OCI-LY1 (cell line): Measurements from ENCODE around the gene RPL13.
A peak's percentile ranks its signal among the peaks of the same experiment; 100 is the strongest.

Experiments used
- H2AFZ ChIP-seq: fragments of 200-600 bp; sonication (generic), shearing (Covaris generic); 2 replicates; pipeline ENCODE4 v1.6.0; 2014; ENCODE audit warnings: antibody characterized with exemption, mild to moderate bottlenecking, low read length
- H3F3A ChIP-seq: fragments of 200-600 bp; sonication (generic), shearing (Covaris generic); 2 replicates; pipeline ENCODE4 v1.6.0; 2014; ENCODE audit warnings: mild to moderate bottlenecking, antibody characterized with exemption, low read length, moderate library complexity; ENCODE audit not compliant: insufficient read depth
- H3K27ac ChIP-seq: fragments of 200-600 bp; sonication (generic); 2 replicates; pipeline ENCODE4 v1.5.1; 2014; ENCODE audit warnings: low read length, mixed run types, mild to moderate bottlenecking, low read depth; ENCODE audit not compliant: poor library complexity, severe bottlenecking
- H3K27me3 ChIP-seq: fragments of 200-600 bp; sonication (generic); 2 replicates; pipeline ENCODE4 v1.6.0; 2014; ENCODE audit warnings: antibody characterized with exemption, mild to moderate bottlenecking, low read length, moderate library complexity; ENCODE audit not compliant: insufficient read depth
- H3K36me3 ChIP-seq: fragments of 200-600 bp; sonication (generic); 2 replicates; pipeline ENCODE4 v1.6.1; 2014; ENCODE audit warnings: mild to moderate bottlenecking, antibody characterized with exemption, low read length, moderate library complexity, mixed read lengths; ENCODE audit not compliant: insufficient read depth
- H3K4me1 ChIP-seq: fragments of 200-600 bp; sonication (generic); 2 replicates; pipeline ENCODE4 v1.5.1; 2014; ENCODE audit warnings: mild to moderate bottlenecking, low read length, moderate library complexity; ENCODE audit not compliant: insufficient read depth, severe bottlenecking
- H3K4me2 ChIP-seq: fragments of 200-600 bp; sonication (generic), shearing (Covaris generic); 2 replicates; pipeline ENCODE4 v1.6.1; 2014; ENCODE audit warnings: low read length
- H3K4me3 ChIP-seq: fragments of 200-600 bp; sonication (generic); 2 replicates; pipeline ENCODE4 v1.5.1; 2014; ENCODE audit warnings: low read length, low read depth, mild to moderate bottlenecking, mixed read lengths; ENCODE audit not compliant: poor library complexity, severe bottlenecking
- H3K79me2 ChIP-seq: fragments of 200-600 bp; shearing (Covaris generic); 2 replicates; pipeline ENCODE4 v1.6.1; 2016; ENCODE audit warnings: mixed run types, low read length, mixed read lengths; ENCODE audit not compliant: insufficient read depth
- H3K9ac ChIP-seq: fragments of 200-600 bp; sonication (generic), shearing (Covaris generic); 2 replicates; pipeline ENCODE4 v1.6.1; 2014; ENCODE audit warnings: mild to moderate bottlenecking, low read length, mixed read lengths
- H3K9me2 ChIP-seq: fragments of 200-600 bp; sonication (generic), shearing (Covaris generic); 2 replicates; pipeline ENCODE4 v1.6.1; 2014; ENCODE audit warnings: low read depth, mild to moderate bottlenecking, low read length, mixed read lengths
- H3K9me3 ChIP-seq: fragments of 200-600 bp; shearing (Covaris generic); 2 replicates; pipeline ENCODE4 v1.6.1; 2014; ENCODE audit warnings: low read length, mixed read lengths
- H4K20me1 ChIP-seq: fragments of 200-600 bp; sonication (generic), shearing (Covaris generic); 2 replicates; pipeline ENCODE4 v1.6.0; 2016; ENCODE audit warnings: mild to moderate bottlenecking, low read length; ENCODE audit not compliant: insufficient read depth
- EZH2 ChIP-seq: fragments of 200-600 bp; sonication (generic), shearing (Covaris generic); IDR thresholded peaks from 2 replicates; pipeline ENCODE4 v1.8.0; 2017; ENCODE audit warnings: borderline replicate concordance, mixed run types, mild to moderate bottlenecking, antibody characterized with exemption, low read length, moderate library complexity, mixed read lengths
- TF ChIP-seq, protein P1 (sequence below): fragments of 200-600 bp; sonication (generic), shearing (Covaris generic); IDR thresholded peaks from 2 replicates; pipeline ENCODE4 v1.5.1; 2017; ENCODE audit warnings: mild to moderate bottlenecking, antibody characterized with exemption, low read length, moderate library complexity, mixed read lengths

The RPL13 gene

DNA sequence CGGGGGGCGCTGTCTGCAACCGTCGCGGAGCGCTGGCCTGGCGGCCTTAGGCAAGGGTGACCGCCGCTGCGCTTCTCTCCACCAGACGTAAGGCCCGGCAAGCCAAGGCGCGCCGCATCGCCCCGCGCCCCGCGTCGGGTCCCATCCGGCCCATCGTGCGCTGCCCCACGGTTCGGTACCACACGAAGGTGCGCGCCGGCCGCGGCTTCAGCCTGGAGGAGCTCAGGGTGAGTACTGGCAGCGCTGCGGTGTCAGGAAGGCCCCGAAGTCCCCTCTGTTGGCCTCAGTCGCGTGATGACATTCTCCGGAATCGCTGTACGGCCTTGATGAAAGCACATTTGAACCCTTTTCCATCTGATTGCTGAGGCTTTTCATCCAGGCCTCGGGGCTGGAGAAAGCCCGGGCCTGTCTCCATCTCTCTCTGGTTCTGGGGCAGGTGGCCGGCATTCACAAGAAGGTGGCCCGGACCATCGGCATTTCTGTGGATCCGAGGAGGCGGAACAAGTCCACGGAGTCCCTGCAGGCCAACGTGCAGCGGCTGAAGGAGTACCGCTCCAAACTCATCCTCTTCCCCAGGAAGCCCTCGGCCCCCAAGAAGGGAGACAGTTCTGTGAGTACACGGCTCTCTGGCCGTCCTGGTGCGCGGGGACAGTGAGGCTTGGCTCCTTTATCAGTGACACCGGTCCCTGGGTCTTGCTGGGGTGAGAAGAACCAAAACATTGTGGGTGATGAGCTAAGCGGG, 831 bp downstream of the RPL13 start:
- Histone ChIP-seq H3K4me1 (peaks cover 58% of the 10 kb centered on the region), H3K9me2 (no peaks in the 10 kb centered on the region), H3K27ac (peak overlapping the region; percentile 25), H4K20me1 (no peaks in the 10 kb centered on the region), H3K27me3 (no peaks in the 10 kb centered on the region), H3K9ac (peak overlapping the region; percentile 98), H3K4me3 (peak overlapping the region; percentile 99), H3K9me3 (no peaks in the 10 kb centered on the region), H3K36me3 (peaks cover 53% of the 10 kb centered on the region), H2AFZ (no peak overlapping the region), H3F3A (peaks cover 24% of the 10 kb centered on the region), H3K4me2 (peak overlapping the region; percentile 92), H3K79me2 (peaks cover 4% of the 10 kb centered on the region; the same call in 1 of the 2 replicates)
- no peak for TF ChIP-seq EZH2
- TF ChIP-seq, protein P1, sequence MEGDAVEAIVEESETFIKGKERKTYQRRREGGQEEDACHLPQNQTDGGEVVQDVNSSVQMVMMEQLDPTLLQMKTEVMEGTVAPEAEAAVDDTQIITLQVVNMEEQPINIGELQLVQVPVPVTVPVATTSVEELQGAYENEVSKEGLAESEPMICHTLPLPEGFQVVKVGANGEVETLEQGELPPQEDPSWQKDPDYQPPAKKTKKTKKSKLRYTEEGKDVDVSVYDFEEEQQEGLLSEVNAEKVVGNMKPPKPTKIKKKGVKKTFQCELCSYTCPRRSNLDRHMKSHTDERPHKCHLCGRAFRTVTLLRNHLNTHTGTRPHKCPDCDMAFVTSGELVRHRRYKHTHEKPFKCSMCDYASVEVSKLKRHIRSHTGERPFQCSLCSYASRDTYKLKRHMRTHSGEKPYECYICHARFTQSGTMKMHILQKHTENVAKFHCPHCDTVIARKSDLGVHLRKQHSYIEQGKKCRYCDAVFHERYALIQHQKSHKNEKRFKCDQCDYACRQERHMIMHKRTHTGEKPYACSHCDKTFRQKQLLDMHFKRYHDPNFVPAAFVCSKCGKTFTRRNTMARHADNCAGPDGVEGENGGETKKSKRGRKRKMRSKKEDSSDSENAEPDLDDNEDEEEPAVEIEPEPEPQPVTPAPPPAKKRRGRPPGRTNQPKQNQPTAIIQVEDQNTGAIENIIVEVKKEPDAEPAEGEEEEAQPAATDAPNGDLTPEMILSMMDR = no peak

DNA sequence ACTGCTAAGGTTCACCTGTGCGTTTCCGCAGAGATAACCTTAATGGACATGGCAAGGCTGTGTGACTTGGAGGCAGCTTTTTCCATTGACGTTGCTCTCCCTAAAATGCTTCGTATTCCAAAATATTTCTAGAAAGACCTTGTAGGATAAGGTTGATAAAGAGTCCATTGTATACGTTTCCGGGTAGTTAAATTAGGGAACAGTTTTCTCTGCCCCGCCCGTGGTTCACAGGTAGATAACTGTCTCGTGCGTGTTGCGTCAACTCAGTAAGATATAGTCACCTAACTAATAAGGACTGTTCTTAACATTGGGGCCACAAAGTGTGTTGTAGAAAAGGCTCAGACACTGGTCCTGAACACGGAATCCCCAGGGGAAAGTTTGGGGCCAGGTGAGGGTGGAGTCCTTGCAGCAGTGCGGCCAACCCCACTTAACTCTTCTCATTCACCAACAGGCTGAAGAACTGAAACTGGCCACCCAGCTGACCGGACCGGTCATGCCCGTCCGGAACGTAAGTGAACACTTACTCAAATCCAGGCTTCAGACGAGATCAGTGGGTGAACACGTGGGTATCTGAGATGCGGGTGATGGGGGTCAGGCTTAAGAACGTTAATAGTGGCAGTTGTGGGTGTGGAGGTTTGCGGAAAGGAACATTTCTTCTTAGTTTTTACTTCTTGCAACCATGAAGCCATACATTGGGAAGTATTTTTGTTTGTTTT, 1.6 kb downstream of the RPL13 start:
- Histone ChIP-seq H3K4me2 (peak overlapping the region; percentile 92), H3F3A (peaks cover 31% of the 10 kb centered on the region), H3K27ac (peak overlapping the region; percentile 15), H4K20me1 (no peaks in the 10 kb centered on the region), H3K9me3 (no peaks in the 10 kb centered on the region), H3K79me2 (peaks cover 4% of the 10 kb centered on the region; the same call in 1 of the 2 replicates), H2AFZ (no peak overlapping the region), H3K9ac (peak overlapping the region; percentile 98), H3K4me1 (peaks cover 58% of the 10 kb centered on the region), H3K4me3 (peak overlapping the region; percentile 99), H3K36me3 (peaks cover 47% of the 10 kb centered on the region), H3K27me3 (no peaks in the 10 kb centered on the region), H3K9me2 (no peaks in the 10 kb centered on the region)
- no peak for TF ChIP-seq EZH2
- TF ChIP-seq, protein P1 = no peak

DNA sequence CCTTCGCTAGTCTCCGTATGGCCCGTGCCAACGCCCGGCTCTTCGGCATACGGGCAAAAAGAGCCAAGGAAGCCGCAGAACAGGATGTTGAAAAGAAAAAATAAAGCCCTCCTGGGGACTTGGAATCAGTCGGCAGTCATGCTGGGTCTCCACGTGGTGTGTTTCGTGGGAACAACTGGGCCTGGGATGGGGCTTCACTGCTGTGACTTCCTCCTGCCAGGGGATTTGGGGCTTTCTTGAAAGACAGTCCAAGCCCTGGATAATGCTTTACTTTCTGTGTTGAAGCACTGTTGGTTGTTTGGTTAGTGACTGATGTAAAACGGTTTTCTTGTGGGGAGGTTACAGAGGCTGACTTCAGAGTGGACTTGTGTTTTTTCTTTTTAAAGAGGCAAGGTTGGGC, 2.5 kb downstream of the RPL13 start:
- peak overlapping the region; percentile 99 for H3K4me3 ChIP-seq
- peaks cover 44% of the 10 kb centered on the region for H3K36me3 ChIP-seq
- no peak overlapping the region for H2AFZ ChIP-seq
- H3K9me3 ChIP-seq = no peaks in the 10 kb centered on the region
- H3K9ac ChIP-seq = peak overlapping the region; percentile 98; the same call in 1 of the 2 replicates
- no peaks in the 10 kb centered on the region for H3K27me3 ChIP-seq
- H3K79me2 ChIP-seq = peaks cover 4% of the 10 kb centered on the region; the same call in 1 of the 2 replicates
- no peaks in the 10 kb centered on the region for H3K9me2 ChIP-seq
- peak overlapping the region; percentile 92 for H3K4me2 ChIP-seq
- no peak for TF ChIP-seq EZH2
- TF ChIP-seq, protein P1 = no peak
- H3K4me1 ChIP-seq = peaks cover 53% of the 10 kb centered on the region
- H3F3A ChIP-seq = peaks cover 31% of the 10 kb centered on the region
- no peaks in the 10 kb centered on the region for H4K20me1 ChIP-seq
- H3K27ac ChIP-seq = no peak overlapping the region
